Osteoblast (primary cell): Measurements from ENCODE around the gene LGMN. TPM values are rescaled to one million over a fixed set of nuclear protein-coding genes. Genes with fewer than 3 reads are reported as not detected.
"Not testable (repeated sequence)": the region's sequence is repeated elsewhere in the genome, so short reads cannot be mapped to it uniquely, and the experiment has no call there.

Experiments
- DNase-seq: peaks from one replicate; pipeline ENCODE4 v3.0.0; 2011; ENCODE audit warnings: low spot score, mixed read lengths; ENCODE audit not compliant: insufficient read length; ENCODE audit errors: missing footprints
- H2AFZ ChIP-seq: 2 replicates; pipeline ENCODE4 v1.6.0; 2011; ENCODE audit warnings: mild to moderate bottlenecking, low read length
- H3K27ac ChIP-seq: 2 replicates; pipeline ENCODE4 v1.5.1; 2011; ENCODE audit warnings: mild to moderate bottlenecking, low read depth, low read length, moderate library complexity
- H3K27me3 ChIP-seq: 2 replicates; pipeline ENCODE4 v1.6.0; 2012; ENCODE audit warnings: mild to moderate bottlenecking, control low read depth, inconsistent platforms, low read length, moderate library complexity; ENCODE audit not compliant: insufficient read depth
- H3K36me3 ChIP-seq: 2 replicates; pipeline ENCODE4 v1.5.1; 2011; ENCODE audit warnings: mild to moderate bottlenecking, low read length, control low read depth, moderate library complexity; ENCODE audit not compliant: insufficient read depth
- H3K4me1 ChIP-seq: 2 replicates; pipeline ENCODE4 v1.5.1; 2011; ENCODE audit warnings: mild to moderate bottlenecking, low read length, control low read depth, moderate library complexity; ENCODE audit not compliant: insufficient read depth
- H3K4me2 ChIP-seq: 2 replicates; pipeline ENCODE4 v1.6.0; 2011; ENCODE audit warnings: mild to moderate bottlenecking, low read length; ENCODE audit not compliant: insufficient read depth
- H3K4me3 ChIP-seq: fragments of 200-600 bp; sonication (generic); 3 replicates; pipeline ENCODE4 v1.5.1; 2012; ENCODE audit warnings: mild to moderate bottlenecking, low read length, inconsistent platforms; ENCODE audit not compliant: insufficient read depth
- H3K79me2 ChIP-seq: 2 replicates; pipeline ENCODE4 v1.6.0; 2012; ENCODE audit warnings: mild to moderate bottlenecking, low read length, control low read depth, inconsistent platforms; ENCODE audit not compliant: insufficient read depth
- H3K9me3 ChIP-seq: 2 replicates; pipeline ENCODE4 v1.5.1; 2011; ENCODE audit warnings: low read depth, low read length, control low read depth
- H4K20me1 ChIP-seq: 2 replicates; pipeline ENCODE4 v1.6.0; 2012; ENCODE audit warnings: mild to moderate bottlenecking, low read length, control low read depth; ENCODE audit not compliant: insufficient read depth
- total RNA-seq: library from RNA; depleted of rRNA; stranded (reverse); fragments of >200 nt; gene quantifications from 2 replicates; pipeline ENCODE4 v1.2.3, GENCODE V29; 2012
- TF ChIP-seq, protein P1 (sequence below): IDR thresholded peaks from 2 replicates; pipeline ENCODE4 v1.5.1; 2011; ENCODE audit warnings: mild to moderate bottlenecking, low read depth, low read length, moderate library complexity; ENCODE audit errors: extremely low read depth

Gene LGMN
- total RNA-seq, 1 donor: 89.4 TPM

- TF ChIP-seq, protein P1, sequence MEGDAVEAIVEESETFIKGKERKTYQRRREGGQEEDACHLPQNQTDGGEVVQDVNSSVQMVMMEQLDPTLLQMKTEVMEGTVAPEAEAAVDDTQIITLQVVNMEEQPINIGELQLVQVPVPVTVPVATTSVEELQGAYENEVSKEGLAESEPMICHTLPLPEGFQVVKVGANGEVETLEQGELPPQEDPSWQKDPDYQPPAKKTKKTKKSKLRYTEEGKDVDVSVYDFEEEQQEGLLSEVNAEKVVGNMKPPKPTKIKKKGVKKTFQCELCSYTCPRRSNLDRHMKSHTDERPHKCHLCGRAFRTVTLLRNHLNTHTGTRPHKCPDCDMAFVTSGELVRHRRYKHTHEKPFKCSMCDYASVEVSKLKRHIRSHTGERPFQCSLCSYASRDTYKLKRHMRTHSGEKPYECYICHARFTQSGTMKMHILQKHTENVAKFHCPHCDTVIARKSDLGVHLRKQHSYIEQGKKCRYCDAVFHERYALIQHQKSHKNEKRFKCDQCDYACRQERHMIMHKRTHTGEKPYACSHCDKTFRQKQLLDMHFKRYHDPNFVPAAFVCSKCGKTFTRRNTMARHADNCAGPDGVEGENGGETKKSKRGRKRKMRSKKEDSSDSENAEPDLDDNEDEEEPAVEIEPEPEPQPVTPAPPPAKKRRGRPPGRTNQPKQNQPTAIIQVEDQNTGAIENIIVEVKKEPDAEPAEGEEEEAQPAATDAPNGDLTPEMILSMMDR: no peak
- H3K4me1 ChIP-seq: no peaks in the 10 kb centered on the region
- H3K27me3 ChIP-seq: peaks cover 13% of the 10 kb centered on the region
- no peak overlapping the region for H3K4me2 ChIP-seq
- no peak for DNase-seq
- H3K4me3 ChIP-seq: no peak overlapping the region
- no peaks in the 10 kb centered on the region for H3K36me3 ChIP-seq
- H2AFZ ChIP-seq: no peak overlapping the region
- no peaks in the 10 kb centered on the region for H3K9me3 ChIP-seq
- no peaks in the 10 kb centered on the region for H4K20me1 ChIP-seq
- no peaks in the 10 kb centered on the region for H3K79me2 ChIP-seq
- H3K27ac ChIP-seq: no peak overlapping the region
Observed at GRCh38 chr14:92754966-92755365, 6.5 kb upstream of the LGMN start.

DNA sequence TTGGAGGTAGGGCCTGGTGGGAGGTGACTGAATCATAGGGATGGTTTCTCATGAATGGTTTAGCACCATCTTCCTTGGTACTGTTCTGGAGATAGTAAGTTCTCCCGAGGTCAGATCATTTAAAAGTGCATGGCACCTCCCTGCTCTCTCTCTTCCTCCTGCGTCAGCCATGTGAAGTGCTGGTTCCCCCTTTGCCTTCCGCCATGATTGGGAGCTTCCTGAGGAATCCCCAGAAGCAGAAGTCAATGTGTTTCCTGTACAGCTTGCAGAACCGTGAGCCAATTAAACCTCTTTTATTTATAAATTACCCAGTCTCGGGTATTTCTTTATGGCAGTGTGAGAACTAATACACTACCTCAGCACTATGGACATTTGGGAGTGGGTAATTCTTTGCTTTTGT is 4.8 kb upstream of the LGMN start:
- Histone ChIP-seq H3K4me1 (no peaks in the 10 kb centered on the region), H2AFZ (no peak overlapping the region), H4K20me1 (no peaks in the 10 kb centered on the region), H3K4me2 (no peak overlapping the region), H3K36me3 (no peaks in the 10 kb centered on the region), H3K4me3 (no peak overlapping the region), H3K27me3 (peaks cover 15% of the 10 kb centered on the region), H3K27ac (no peak overlapping the region), H3K9me3 (no peaks in the 10 kb centered on the region), H3K79me2 (no peaks in the 10 kb centered on the region)
- TF ChIP-seq, protein P1: no peak
- no peak for DNase-seq

GRCh38 chr14:92751819-92752218 is 3.4 kb upstream of the LGMN start:
- H3K79me2 ChIP-seq: no peaks in the 10 kb centered on the region
- no peak overlapping the region for H3K27ac ChIP-seq
- H3K4me2 ChIP-seq: no peak overlapping the region
- no peaks in the 10 kb centered on the region for H3K9me3 ChIP-seq
- no peak overlapping the region for H3K4me3 ChIP-seq
- peaks cover 11% of the 10 kb centered on the region for H3K4me1 ChIP-seq
- no peaks in the 10 kb centered on the region for H3K36me3 ChIP-seq
- TF ChIP-seq, protein P1: no peak
- no peaks in the 10 kb centered on the region for H4K20me1 ChIP-seq
- no peak for DNase-seq
- peaks cover 15% of the 10 kb centered on the region for H3K27me3 ChIP-seq
- no peak overlapping the region for H2AFZ ChIP-seq

DNA sequence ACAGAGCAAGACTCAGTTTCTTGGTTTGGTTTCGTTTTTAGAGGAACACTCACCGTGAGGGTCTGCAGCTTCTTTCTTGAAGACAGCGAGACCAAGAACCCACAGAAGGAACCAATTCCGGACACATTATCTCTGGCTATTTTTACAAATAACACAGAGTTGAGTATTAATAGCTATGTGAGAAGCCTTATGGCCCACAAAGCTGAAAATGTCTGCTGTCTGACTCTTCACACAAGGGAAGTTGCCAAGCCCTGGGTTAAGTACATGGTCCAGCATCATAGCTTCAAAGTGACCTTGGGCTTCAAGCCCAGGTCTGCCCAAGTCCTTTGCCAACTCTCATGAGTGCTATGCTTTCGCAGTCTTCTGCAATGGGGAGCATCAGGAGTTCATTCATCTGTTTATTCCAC is 2.6 kb upstream of the LGMN start:
- Histone ChIP-seq H3K4me3 (no peak overlapping the region), H4K20me1 (no peaks in the 10 kb centered on the region), H3K4me1 (peaks cover 17% of the 10 kb centered on the region), H3K9me3 (no peaks in the 10 kb centered on the region), H3K27me3 (peaks cover 15% of the 10 kb centered on the region), H3K79me2 (no peaks in the 10 kb centered on the region), H2AFZ (no peak overlapping the region), H3K4me2 (no peak overlapping the region), H3K27ac (no peak overlapping the region), H3K36me3 (no peaks in the 10 kb centered on the region)
- no peak for DNase-seq
- TF ChIP-seq, protein P1: no peak

GRCh38 chr14:92750222-92750728 is 1.8 kb upstream of the LGMN start:
- H3K36me3 ChIP-seq, H3K4me2 ChIP-seq, DNase-seq, H4K20me1 ChIP-seq, H2AFZ ChIP-seq, H3K79me2 ChIP-seq, H3K27ac ChIP-seq, H3K4me3 ChIP-seq, H3K9me3 ChIP-seq: not testable (repeated sequence)
- H3K27me3 ChIP-seq: peaks cover 15% of the 10 kb centered on the region
- peaks cover 18% of the 10 kb centered on the region for H3K4me1 ChIP-seq
